Smooth muscle cell (in vitro differentiated cells): ENCODE data around the gene LMAN1L. TPM values are rescaled to one million over a fixed set of nuclear protein-coding genes. Genes with fewer than 3 reads are reported as not detected.

Experiments used
- DNase-seq: peaks from one replicate; lab custom pipeline; 2025; ENCODE audit not compliant: unreplicated experiment; lab: John Stamatoyannopoulos, UW
- H2AFZ ChIP-seq: fragments of 200-600 bp; sonication (generic); 2 replicates; pipeline ENCODE4 v1.6.0; 2016; ENCODE audit warnings: antibody characterized with exemption, low read depth, mild to moderate bottlenecking
- H3F3A ChIP-seq: fragments of 200-600 bp; sonication (generic); 2 replicates; pipeline ENCODE4 v1.6.0; 2017; ENCODE audit warnings: antibody characterized with exemption, low read depth
- H3K27ac ChIP-seq: fragments of 200-600 bp; sonication (generic); 2 replicates; pipeline ENCODE4 v1.5.1; 2016; ENCODE audit warnings: low read depth, mild to moderate bottlenecking
- H3K27me3 ChIP-seq: fragments of 200-600 bp; sonication (generic); 2 replicates; pipeline ENCODE4 v1.6.1; 2016; ENCODE audit warnings: low read depth, mild to moderate bottlenecking
- H3K36me3 ChIP-seq: fragments of 200-600 bp; sonication (generic); 2 replicates; pipeline ENCODE4 v1.5.1; 2016; ENCODE audit warnings: low read depth
- H3K4me1 ChIP-seq: fragments of 200-600 bp; sonication (generic); 2 replicates; pipeline ENCODE4 v1.5.1; 2016; ENCODE audit warnings: low read depth
- H3K4me2 ChIP-seq: fragments of 200-600 bp; sonication (generic); 2 replicates; pipeline ENCODE4 v1.6.0; 2016; ENCODE audit warnings: mild to moderate bottlenecking
- H3K4me3 ChIP-seq: fragments of 200-600 bp; sonication (generic); 2 replicates; pipeline ENCODE4 v1.5.1; 2016; ENCODE audit warnings: mild to moderate bottlenecking
- H3K79me2 ChIP-seq: fragments of 200-600 bp; sonication (generic); 2 replicates; pipeline ENCODE4 v1.6.0; 2016; ENCODE audit warnings: low read depth, mild to moderate bottlenecking
- H3K9ac ChIP-seq: fragments of 200-600 bp; sonication (generic); 2 replicates; pipeline ENCODE4 v1.6.0; 2016; ENCODE audit warnings: low read depth
- H3K9me3 ChIP-seq: fragments of 200-600 bp; sonication (generic); replicated peaks from 2 replicates; pipeline ENCODE4 v1.5.1; 2016; ENCODE audit warnings: low read depth
- H4K20me1 ChIP-seq: fragments of 200-600 bp; sonication (generic); 2 replicates; pipeline ENCODE4 v1.6.0; 2016; ENCODE audit warnings: low read depth
- CTCF ChIP-seq: fragments of 200-600 bp; sonication (generic); IDR thresholded peaks from 2 replicates; pipeline ENCODE4 v1.5.1; 2017; ENCODE audit warnings: borderline replicate concordance, mild to moderate bottlenecking, antibody characterized with exemption; ENCODE audit not compliant: insufficient read depth, poor library complexity, severe bottlenecking
- WGBS: methylation state at CpG from one replicate; pipeline ENCODE4 v1.1.7; 2016; ENCODE audit warnings: low lambda C conversion rate; 5-methylcytosine and 5-hydroxymethylcytosine counted together
- polyA plus RNA-seq: library from polyadenylated mRNA; unstranded; fragments of >200 nt; fragmentation: Nextera tagmentation; extraction: Ambion mirVana; gene quantifications from 2 replicates; pipeline ENCODE4 v1.2.1, GENCODE V29; 2016
- total RNA-seq: library from RNA; depleted of rRNA; stranded (reverse); fragments of >200 nt; gene quantifications from 2 replicates; pipeline ENCODE4 v1.2.3, GENCODE V29; 2014

LMAN1L gene
- total and polyA plus RNA-seq, 2 experiments from 2014 or later = not detected

- peak overlapping the region; percentile 56 for H3K27ac ChIP-seq
- no peaks in the 10 kb centered on the region for H3K27me3 ChIP-seq
- H3K79me2 ChIP-seq = no peaks in the 10 kb centered on the region
- no peak overlapping the region for H2AFZ ChIP-seq
- no peaks in the 10 kb centered on the region for H3F3A ChIP-seq
- no peaks in the 10 kb centered on the region for H4K20me1 ChIP-seq
- no peak overlapping the region for H3K9ac ChIP-seq
- WGBS = 65% methylated on average over 18 of the region's 19 CpGs
- DNase-seq = no peak
- H3K4me3 ChIP-seq = no peak overlapping the region
- no peaks in the 10 kb centered on the region for H3K9me3 ChIP-seq
- no peaks in the 10 kb centered on the region for H3K36me3 ChIP-seq
- peaks cover 13% of the 10 kb centered on the region for H3K4me1 ChIP-seq
- TF ChIP-seq CTCF = no peak
- no peak overlapping the region for H3K4me2 ChIP-seq
Measured at GRCh38 chr15:74816624-74817369, 4.2 kb downstream of the LMAN1L start.

GRCh38 chr15:74817370-74817737, 4.7 kb downstream of the LMAN1L start:
- H3K4me2 ChIP-seq = no peak overlapping the region
- H3K36me3 ChIP-seq = no peaks in the 10 kb centered on the region
- H3K27me3 ChIP-seq = no peaks in the 10 kb centered on the region
- no peaks in the 10 kb centered on the region for H3F3A ChIP-seq
- DNase-seq = no peak
- no peak overlapping the region for H3K9ac ChIP-seq
- H3K4me3 ChIP-seq = no peak overlapping the region
- peak overlapping the region; percentile 56 for H3K27ac ChIP-seq
- TF ChIP-seq CTCF = no peak
- peaks cover 13% of the 10 kb centered on the region for H3K4me1 ChIP-seq
- H2AFZ ChIP-seq = no peak overlapping the region
- 40% methylated on average over 9 of the region's 9 CpGs for WGBS
- H4K20me1 ChIP-seq = no peaks in the 10 kb centered on the region
- no peaks in the 10 kb centered on the region for H3K79me2 ChIP-seq
- H3K9me3 ChIP-seq = no peaks in the 10 kb centered on the region

- no peaks in the 10 kb centered on the region for H3K9me3 ChIP-seq
- no peaks in the 10 kb centered on the region for H4K20me1 ChIP-seq
- H3K4me2 ChIP-seq = no peak overlapping the region
- no peak for DNase-seq
- H3K9ac ChIP-seq = no peak overlapping the region
- no peaks in the 10 kb centered on the region for H3F3A ChIP-seq
- H3K36me3 ChIP-seq = no peaks in the 10 kb centered on the region
- no peak overlapping the region for H2AFZ ChIP-seq
- no peak overlapping the region for H3K4me3 ChIP-seq
- peaks cover 12% of the 10 kb centered on the region for H3K27me3 ChIP-seq
- H3K79me2 ChIP-seq = no peaks in the 10 kb centered on the region
- no peak for TF ChIP-seq CTCF
- H3K27ac ChIP-seq = no peak overlapping the region
- 93% methylated on average over 5 of the region's 5 CpGs for WGBS
- peaks cover 13% of the 10 kb centered on the region for H3K4me1 ChIP-seq
Measured at GRCh38 chr15:74820056-74820455, 7.4 kb downstream of the LMAN1L start.
